T-helper 1 cell treated with Interleukin-12 subunit alpha and Interleukin-12 subunit beta and Interleukin-4 antibody, amounts not matched to agents 30 ng/mL and 1 ng/mL, for 36 hours (primary cell): ENCODE results near the gene TGFBR3. TPM values are rescaled to one million over a fixed set of nuclear protein-coding genes. Genes with fewer than 3 reads are reported as not detected.

Source experiments
- intact Hi-C: fragments of 100-400 bp; cut with micrococcal nuclease; formaldehyde crosslinking; loops from one replicate; pipeline ENCODE4 v1.15.1; 2024
- total RNA-seq: library from RNA; stranded (reverse); gene quantifications from 2 replicates; pipeline ENCODE4 v1.2.3, GENCODE V29; 2022

TGFBR3 gene
- total RNA-seq, 1 donor from 2014 or later = 12.9 TPM

DNA sequence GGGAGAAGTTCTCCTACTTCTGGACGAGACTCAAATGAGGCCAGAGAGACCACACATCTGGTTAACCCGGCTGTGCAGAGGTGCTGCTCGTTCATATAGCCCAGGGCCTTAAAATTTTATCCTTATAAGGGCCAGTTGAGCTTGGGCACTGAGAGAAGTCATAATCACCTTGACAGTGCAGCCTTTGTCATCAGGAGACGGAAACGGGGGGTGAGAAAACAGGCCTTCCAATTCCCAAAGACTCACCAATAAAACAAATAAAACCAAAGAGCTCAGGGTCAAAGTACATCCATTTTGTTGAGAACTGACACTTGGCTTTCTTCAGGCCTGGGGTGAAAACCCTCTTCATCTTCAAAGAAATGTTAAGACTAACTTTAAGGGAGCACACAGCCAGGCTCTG, 167.1 kb downstream of the TGFBR3 start:
- intact Hi-C loops = no loop called here

DNA sequence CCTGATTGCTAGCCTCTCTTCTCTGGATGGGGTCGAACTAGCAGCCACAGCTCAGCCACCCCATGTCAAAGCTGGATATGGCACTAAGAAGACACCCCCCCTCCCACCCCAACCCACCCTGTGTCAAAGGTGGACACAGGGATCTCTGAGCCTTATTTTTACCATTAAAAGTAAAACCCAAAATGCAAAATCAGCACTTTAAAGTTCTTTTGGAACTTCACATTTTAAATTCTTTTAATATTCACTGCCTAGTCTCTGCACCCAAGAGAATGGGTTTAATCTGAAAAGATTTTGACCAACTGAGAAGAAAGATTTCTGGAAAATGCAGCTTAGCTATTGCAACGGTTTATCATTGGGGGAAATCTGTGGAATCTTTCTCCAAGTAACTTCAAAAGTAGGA, 167.6 kb downstream of the TGFBR3 start:
- intact Hi-C loops = no loop called here

DNA sequence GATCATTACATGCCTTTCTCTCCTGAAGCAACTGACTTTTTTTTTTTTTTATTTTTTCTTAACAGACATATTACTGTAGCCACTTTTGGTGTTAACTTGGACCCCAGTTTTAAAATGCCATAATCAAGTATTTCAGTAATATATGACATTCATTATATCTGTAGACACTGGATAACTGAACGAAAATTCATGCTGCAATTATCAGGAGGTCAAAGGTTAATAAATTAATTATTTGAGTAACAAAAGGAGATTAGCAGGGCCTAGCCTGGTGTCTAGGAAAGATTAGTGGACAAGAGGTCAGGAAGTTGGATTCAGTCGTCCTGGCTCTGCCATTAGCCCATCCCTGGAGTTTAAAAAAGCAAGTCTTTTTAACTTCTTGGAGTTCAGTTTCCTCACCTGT, 168.1 kb downstream of the TGFBR3 start:
- intact Hi-C loops = no loop called here

DNA sequence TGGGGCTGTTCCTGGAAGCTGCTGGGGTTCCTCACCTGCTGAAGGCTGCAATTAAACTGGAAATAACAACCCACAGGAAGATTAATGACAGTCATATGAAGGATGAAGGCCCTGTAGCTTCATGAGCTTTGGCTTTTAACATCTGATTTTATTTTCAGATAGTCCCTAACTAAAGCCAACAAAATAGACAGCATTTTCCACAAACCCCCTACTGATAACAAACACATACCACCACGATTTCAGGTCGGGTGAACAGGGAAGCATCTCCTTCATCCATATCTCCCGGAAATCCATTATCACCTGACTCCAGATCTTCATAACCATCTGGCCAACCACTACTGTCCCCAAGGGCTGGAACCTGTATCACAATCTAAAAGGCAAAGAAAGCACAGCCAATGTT, 169.6 kb downstream of the TGFBR3 start:
- intact Hi-C loops = no loop called here

DNA sequence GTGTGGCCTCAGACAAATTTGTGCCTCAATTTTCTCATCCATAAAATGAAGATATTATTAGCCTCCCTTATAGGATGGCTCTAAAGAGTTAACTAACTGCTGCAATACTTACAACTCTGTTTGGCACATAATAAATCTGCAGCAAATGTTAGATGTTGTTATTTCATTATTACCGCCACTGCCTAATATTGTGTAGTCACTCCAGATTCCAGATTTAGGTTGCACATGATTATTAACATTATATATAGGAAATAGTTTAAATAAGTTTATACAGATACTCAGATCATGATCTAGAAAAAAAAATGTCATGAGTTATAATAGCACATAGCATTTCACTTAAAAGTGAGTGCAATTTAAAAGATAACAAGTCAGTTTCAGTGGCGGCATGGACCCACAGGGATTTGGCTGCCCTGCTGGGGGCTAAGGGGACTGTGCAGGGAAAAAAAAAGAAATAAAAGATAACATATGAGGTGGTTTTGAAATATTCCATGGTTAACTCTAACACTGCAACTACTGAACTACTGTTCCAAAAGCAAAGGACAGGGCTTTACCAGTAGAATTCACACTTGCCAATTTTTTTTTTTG, 170.4 kb downstream of the TGFBR3 start:
- intact Hi-C loops = no loop called here

DNA sequence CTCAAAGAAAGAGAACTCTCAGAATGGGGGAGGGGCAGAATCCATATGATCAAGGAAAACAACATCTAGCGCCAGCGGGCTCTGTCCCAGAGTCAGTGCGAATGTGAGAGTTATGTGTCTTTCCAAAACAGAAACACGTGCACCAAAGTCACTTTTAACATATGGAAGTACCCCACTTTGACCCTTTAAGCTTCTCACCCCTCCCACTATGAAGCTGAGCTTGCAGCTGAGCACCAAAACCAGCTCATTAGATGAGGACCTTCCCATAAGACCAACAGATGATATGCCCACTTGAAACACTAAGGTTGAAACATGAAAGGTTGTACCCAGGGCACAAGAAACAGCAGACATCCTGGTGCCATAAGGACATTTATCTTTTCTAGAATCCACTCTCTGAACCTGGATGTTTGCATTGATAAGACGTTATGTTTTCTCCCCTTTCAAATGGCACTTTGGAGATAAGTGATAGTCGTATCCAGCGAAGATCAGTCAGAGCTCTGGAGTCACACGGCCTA, 171.0 kb downstream of the TGFBR3 start:
- intact Hi-C loops = loop anchor here (5.0 kb wide), 2 partner anchors 43 to 172 kb away; partner anchors contain the start of gene TGFBR3

DNA sequence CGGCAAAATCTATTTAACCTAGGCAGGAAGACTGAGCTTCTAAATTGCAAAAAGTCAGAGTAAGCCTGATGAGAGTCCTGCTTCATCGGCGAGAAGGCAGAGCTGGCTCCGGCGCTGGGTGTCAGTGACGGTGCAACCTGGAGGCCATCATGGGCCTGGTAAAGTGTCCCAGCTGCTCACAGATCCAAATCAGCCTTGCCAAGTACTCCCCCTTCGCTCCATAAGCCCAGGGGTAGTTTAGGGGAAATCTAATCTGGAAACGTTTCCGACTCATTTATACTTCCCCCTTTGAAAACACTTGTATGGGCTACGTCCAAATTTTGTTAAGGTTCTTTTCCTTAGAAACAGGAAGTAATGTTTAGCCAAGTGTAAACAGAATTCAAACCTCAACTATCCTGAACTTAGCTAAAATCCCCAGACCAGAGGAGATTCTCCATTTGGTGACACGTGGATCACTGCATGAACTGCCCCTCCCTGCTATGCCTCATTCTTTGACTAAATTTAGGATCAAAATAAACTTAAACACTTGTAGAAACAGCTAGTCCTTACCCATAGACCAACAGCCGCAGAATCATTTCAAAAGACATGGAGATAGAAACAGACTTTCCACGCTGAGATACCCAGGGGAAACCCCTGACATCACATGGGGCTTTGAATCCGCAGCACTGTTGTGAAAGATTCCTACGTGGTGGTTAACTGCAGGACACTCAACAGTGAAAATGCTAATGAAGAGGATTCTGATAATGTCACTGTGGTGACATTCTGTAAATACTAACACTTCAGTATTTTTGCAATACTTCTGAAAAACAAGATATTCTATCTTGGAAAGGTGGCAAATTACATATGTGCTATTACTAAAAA, 172.7 kb downstream of the TGFBR3 start:
- intact Hi-C loops = loop anchor here (1.0 to 5.0 kb wide), 7 partner anchors 16 to 174 kb away; partner anchors contain the start of gene TGFBR3

DNA sequence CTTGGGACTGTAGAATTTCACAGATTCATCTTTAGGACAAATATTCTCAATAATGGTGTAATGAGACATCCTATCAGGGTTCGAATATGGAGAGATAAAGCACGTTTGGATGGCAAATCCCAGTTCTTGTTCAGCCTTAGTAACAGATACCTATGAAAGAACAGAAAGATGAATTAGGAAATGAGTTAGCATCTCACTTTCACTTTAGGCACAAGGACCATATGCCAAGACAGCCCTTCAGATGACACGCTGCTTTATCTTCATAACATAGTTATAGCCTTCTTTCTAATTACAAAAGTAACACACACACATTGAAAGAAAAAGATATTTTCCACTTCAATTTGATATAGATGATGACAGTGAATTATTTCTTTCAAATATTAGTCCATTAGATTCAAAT, 173.6 kb downstream of the TGFBR3 start:
- intact Hi-C loops = loop anchor here (5.0 kb wide), 2 partner anchors 40 to 175 kb away; partner anchors contain the start of gene TGFBR3

DNA sequence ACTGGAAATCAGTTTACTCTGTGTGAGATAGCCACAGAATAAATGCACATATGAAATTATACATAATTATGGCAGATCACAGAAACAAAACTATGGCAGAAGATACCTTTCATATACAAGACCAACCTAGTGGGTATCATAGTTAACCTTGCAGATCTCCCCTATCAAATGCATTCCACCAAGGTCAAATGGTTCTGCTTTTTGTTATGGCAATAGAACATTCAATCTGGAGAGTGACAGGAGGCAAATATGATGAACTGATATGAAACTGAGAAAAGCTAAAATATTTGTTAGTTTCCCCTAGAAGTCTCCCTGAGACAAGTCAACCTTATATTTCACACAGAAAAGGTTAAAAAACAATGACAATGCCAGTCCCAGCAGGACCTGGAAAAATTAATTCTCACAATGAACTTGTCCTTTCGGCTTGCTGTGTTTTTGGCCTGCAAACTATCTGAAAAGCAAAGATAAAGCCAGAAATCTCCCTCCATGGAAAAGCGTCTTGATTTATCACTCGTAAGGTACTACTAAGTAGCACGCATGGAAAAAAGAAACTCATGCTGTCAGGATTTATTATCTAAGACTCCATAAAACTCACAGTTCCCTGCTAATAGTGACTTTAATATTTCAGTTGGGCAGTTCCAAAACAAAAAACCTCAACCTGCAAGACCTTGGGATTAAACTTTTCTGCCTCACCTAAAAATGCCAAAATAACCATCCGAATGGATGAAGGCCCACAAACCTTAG, 174.3 kb downstream of the TGFBR3 start:
- intact Hi-C loops = loop anchor here (5.0 kb wide), 2 partner anchors 39 to 176 kb away; partner anchors contain the start of gene TGFBR3

DNA sequence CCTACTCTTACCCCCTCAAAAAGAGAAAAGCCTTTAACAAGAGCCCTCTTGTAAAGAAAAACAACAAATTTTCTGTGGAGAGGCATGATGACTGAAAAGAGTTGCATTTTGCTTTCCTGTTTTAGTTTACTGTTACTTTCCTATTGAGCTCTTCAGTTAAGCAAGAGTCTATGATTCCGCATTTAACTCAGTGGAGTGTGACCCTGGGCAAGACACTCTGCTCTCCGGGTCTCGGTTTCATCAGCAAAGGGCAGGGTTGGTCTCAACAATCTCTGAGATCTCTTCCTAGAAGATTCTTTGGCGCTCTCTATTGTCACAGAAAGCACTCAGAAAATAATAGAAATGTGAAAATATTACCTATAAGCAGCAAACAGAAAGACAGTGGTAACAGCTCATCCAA, 175.7 kb downstream of the TGFBR3 start:
- intact Hi-C loops = loop anchor here (5.0 kb wide), 2 partner anchors 38 to 177 kb away; partner anchors contain the start of gene TGFBR3

DNA sequence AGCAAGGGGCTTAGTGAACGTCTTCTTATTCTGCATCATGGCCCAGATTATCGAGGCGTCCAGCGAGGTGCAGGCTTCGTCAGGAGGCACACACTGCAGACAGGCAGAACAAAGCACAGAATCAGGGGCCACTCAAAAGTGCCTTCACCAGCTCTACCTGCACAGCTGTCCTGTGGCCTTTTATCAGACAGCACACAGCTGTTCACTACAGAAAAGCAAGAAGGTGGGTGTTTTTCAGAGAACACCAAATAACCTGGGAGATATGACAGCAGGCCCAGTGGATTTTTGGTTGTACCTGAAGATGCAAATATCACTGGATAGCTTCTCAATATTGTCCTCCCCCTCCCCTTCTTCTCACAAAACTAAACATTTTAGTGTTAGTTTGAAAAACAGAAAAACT, 177.3 kb downstream of the TGFBR3 start:
- intact Hi-C loops = no loop called here

DNA sequence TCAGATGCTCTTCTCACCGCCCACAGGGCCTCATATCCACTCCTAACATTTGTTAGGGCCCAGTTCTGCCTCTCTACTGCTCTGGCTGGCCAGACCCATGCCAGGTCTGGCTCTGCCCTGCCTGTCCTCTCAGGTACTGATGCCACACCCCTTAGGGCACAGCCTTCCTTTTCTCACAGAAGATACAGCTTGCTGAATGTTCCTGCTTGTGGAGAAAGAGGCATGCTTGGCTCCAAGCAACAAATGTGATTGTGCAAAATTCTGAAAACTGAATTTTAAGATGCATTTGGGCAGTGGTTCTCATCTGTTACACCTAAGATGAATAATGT, 178.1 kb downstream of the TGFBR3 start:
- intact Hi-C loops = no loop called here

DNA sequence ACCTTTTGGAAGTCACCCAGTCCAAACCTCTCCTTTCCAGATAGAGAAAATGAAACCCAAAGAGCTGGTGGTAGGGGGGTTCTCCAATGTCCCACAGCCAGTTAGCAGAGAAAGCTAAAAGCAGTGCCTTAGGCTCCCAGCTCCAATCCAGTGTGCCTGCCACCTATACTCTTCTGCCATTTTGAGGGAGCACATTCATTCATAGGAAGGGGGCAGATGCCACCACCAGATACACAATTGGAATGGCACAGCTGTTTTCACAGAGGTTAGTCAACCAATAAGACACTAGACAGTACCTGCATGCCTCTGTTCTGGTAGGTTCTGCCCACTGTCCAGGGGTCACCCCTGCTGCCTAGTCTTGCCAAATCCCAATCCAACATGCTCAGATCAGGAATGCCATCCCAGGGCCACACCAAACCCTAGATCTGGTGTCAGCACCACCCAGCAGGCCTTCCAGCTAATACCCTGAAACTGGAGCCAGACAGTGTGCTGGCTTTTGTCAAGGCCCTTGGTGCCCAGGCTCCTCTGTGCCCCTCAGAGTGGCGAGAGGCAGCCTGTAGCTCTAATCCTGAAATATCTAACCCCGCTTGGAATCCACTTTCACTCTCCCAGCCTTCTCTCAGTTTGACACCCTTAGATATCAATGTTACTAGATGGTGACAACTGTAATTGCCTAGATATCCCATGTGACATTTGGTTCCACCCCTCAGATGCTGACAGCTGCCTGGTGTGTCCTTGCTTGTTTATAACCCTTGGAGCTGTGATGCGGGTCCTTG, 178.6 kb downstream of the TGFBR3 start:
- intact Hi-C loops = no loop called here

DNA sequence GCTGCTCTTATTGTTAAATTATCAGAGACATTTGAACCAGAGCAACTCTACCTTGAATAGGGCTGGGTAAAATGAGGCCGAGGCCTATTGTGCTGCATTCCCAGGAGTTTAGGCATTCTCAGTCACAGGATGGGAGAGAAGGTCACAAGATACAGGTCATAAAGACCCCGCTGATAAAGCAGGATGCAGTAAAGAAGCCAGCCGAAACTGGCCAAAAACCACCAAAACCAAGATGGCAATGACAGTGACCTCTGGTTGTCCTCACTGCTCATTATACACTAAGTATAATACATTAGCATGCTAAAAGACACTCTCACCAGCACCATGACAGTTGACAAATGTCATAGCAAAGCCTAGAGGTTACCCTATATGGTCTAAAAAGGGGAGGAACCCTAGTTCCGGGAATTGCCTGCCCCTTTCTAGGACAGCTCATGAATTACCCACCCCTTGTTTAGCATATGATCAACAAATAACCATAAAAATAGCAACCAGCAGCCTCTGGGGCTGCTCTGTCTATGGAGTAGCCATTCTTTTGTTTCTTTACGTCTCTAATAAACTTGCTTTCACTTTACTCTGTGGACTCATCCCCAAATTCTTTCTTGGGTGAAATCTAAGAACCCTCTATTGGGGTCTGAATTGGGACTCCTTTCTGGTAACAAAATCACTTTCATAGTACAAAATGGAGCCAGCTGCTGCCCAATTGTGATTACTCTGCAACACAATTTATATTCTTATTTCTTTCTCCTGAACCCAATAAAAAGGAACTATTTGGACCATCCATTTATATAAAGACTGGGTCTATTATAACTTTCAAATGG, 179.6 kb downstream of the TGFBR3 start:
- intact Hi-C loops = no loop called here

DNA sequence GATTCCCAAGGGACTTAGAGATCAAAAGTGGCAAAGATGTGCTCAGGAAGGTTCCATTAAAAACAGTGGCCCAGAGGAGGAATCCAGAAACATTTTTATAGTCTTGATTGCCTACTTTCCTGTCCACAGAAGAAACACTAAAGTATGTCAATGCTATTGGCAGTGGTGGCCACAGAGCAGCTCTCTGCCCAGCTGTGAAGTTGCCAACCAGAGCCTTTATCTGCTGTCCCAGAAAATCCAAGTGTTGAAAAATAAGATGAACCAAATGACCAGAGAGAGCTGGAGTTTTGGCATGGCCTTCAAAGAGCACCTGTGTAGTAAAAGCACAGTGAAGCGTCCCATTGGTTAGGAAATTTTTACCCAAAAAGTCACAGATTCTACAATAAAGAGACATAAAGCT, 181.2 kb downstream of the TGFBR3 start:
- intact Hi-C loops = no loop called here

DNA sequence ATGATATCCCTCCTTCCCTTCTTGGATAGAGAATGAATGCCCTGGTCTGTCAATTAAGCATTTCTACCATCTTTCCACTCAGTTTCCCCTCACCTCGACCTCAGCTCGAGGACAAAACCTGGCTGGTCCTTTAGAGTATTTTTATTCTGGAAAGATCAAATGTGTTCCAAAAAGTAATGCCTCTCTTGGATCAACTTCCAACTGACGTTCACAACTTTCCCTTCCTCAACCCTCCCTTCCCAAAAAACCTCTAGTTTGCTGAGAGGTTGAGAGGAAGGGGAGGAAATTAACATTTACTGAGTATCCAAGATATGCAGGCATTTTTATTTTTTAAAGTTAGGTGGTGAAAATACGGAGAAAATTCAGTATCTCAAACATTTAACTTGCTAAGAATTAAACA, 182.9 kb downstream of the TGFBR3 start:
- intact Hi-C loops = no loop called here

DNA sequence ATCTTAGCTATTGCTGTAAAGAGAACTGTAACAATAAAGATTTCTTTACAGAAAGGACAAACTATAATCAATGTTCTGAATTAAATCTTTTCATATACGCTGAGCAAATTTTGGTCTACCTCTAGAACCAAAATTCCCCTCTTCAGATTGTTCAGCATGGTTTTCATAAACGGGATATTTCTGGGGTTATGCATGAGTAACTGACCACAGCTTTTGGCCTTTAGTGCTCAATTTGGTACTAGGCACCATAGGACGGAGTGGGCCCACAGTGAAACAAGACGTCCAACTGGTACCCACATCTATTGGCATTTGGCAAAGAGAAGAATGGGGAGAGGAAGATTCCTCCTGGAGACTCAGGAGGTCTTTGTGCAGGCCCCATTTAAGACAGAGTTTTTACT, 184.5 kb downstream of the TGFBR3 start:
- intact Hi-C loops = no loop called here

DNA sequence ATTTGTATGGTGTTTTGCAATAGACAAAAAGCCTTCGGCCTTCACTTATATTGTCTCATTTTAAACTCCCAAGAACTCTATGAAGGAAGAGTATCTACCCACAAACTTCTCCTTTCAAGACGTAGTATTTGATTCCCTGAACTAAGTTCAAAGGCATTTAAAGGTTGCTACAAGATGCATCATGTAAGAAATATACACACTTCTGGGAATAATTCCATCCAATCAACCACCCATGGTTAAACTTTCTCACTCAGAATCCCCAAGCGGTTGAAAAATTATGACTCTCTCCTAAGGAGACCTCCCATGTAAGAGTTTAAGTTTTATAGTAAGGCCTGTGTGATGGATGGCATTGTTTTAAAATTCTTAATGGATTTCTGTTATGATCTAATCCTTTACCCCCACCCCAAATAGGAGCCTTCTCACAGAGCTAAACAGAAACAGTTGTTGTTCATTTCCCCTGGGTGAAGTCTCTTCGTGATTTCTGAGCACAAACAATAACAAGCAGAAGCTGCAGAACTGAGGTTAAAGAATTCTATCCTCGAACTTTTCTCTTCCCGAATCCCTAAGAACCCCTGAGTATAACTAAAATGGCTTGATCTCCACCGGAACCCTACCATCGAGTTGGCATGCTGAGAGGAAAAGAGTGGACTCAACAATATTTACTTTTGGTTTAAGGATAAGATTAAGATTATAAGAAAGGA, 185.0 kb downstream of the TGFBR3 start:
- intact Hi-C loops = no loop called here

DNA sequence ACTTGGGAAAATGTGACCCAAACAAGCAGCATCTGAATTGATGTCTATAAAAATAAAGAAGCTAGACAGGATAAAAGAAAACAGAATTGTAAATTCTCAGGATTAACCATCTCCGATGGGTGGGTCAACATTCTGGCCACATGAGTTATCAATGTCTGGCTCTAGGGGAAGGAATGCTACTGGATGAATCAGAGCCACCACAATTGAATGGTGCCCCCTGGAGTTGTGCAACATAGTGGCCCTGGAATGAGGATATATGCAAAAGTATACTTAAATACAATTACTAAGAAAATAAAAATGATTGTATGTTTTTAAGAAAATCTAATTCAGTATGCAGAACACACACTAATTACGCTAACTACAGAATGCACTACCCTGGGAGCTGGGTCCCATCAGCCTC, 185.6 kb downstream of the TGFBR3 start:
- intact Hi-C loops = no loop called here
